Muscle of back (tissue), 11 donors: ENCODE results near the gene SERINC3. TPM values are rescaled to one million over a fixed set of nuclear protein-coding genes. Genes with fewer than 3 reads are reported as not detected.

Experiments used
- DNase-seq, 3 donors: peaks; one replicate each; pipeline versions ENCODE4 v3.0.0 to v3.0.0-alpha.2; 2013
- polyA plus RNA-seq, 10 donors: library from polyadenylated mRNA; unstranded; fragments of 120-200 nt; gene quantifications; one replicate each; pipeline ENCODE4 v1.2.1, GENCODE V29; 2013; ENCODE audit not compliant: insufficient read length in 10 of 10

The SERINC3 gene
- polyA plus RNA-seq, 10 donors, result 42.9 to 56.2 (median 49.1) TPM

DNA sequence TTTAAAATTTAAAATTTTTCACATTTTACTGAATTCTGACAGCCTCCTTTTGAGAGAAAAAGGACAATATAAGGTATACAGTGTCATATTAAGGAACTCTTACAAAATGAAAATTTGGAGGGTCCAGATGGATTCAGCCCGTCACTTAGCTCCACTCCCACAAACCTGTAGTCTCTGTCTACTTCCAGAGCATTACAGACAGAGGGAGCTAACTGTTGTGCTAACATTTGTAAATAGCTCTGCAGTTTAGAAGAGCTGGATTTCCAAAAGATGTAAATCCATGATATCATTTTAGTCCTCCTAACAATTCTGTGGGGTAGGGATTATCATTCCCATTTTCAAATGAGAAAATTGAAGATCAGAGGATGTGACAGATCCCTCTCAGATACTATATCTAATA, 16.1 kb upstream of the SERINC3 start:
- peak in 1 of 3 donors; percentile 21 for DNase-seq

DNA sequence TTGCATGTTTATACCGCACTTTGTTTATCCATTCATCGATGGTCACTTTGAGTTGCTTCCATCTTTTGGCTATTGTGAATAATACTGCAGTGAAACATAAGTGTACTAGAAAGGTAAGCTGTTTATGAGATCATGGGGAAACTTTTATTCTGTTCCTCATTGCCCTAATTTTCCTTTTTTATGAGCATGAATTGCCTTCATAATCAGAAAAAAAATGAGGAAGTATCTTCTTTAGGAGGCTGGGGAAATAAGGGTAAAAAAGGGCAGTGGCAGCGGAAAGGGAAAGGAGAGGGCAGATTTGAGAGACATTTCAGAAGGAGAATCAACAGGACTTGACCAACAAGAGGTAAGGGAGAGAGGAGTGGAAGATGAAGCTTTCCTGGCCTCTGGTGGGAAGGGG, 14.3 kb upstream of the SERINC3 start:
- DNase-seq, result no peak

DNA sequence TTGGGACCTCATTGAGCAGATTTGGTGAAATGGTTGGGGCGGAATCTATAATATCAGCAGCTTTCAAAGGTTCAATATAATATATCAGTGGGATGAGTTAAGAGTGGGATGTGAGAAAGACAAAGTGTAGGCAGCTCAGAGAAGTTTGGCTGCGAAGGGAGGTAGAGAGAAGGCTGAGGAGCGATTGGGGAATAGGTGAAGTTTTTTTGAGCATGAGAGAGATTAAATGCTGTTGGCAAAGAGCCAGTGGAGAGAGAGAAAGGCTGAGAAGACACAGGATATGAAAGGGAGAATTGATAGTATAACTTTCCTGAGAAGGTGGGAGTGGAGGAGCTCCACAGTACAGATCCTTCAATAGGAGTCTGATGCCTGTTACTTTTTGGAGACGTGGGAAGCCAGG, 12.1 kb upstream of the SERINC3 start:
- no peak for DNase-seq

DNA sequence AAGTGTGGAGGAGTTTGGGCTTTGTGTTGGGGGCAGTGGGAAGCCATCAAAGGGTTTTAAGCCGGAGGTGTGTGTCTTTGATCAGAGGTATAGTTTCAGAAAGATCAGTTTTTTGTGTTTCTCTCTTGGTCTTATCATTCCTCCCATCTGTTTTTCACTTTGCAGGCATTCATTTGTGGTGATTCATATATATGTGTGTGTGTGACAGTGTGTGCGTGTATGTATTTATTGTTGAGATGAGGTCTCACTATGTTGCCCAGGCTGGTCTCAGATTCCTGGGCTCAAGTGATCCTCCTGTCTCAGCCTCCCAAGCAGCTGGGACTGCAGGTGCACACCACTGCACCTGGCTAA, 11.1 kb upstream of the SERINC3 start:
- DNase-seq, result no peak

DNA sequence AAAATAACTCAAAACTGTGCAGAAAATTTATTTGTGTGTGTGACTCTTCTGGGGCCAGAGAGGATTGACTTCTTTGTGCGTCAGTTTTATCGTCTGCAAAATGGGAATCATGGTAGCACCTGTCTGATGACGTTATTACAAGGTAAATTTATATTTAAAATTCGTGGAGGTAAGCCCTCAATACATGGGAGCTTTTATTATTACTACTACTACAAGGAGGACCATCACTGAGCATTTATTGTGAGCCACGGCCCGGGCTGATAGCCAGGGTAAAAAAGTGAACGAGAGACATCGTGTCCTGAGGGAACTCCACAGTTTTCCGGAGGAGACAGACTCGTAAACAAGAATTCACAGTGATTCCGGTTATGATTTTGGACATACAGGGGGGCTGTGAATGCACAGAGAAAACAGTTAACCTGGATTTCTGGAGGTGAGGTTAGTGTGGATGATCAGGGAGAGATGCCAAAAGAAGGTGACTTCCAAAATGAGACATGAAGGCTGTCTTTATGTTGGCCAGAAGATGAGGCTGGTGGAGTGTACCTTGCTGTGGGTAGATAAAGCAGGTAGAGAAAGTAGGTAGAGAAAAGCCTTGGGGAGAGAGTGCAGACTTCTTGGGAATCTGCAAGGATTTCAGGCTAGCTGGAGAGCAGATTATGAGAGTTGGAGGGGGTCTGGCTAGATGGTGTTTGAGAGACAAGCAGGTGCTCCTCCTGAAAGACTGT, 10.6 kb upstream of the SERINC3 start:
- DNase-seq, result peak in 1 of 3 donors; percentile 51

DNA sequence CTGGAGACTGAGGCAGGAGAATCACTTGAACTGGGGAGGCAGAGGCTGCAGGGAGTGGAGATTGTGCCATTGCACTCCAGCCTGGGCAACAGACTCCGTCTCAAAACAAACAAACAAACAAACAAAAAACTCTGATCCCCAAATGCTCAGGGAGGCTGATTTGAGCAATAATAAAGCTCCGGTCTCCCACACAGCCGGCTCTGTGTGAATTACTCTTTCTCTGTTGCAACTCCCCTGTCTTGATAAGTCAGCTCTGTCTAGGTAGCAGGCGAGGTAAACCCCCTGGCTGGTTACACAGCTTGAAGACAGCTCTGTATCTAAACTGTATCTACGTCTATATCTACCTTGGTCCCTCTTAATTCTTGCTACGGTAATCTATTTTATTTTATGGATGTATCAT, 6.4 kb upstream of the SERINC3 start:
- DNase-seq, result no peak

DNA sequence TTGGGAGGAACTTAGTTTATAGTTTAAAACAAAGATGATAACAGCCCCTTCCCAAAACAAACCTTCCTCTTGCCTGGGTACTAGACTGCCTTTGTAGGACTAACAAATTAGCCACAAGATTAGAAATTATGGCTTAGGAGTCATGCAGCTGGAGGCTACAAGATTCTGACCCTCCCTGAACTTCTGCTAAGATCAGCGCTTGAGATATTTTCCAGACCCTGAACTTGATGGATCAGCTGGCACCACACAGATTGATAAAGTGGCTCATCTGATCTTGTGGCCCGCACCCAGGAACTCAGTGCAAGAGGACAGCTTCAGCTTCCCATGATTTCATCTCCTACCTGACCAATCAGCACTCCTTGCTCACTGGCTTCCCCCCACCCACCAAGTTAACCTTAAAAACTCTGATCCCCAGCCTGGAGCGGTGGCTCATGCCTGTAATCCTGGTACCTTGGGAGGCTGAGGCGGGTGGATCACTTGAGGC, 5.9 kb upstream of the SERINC3 start:
- DNase-seq, result no peak

DNA sequence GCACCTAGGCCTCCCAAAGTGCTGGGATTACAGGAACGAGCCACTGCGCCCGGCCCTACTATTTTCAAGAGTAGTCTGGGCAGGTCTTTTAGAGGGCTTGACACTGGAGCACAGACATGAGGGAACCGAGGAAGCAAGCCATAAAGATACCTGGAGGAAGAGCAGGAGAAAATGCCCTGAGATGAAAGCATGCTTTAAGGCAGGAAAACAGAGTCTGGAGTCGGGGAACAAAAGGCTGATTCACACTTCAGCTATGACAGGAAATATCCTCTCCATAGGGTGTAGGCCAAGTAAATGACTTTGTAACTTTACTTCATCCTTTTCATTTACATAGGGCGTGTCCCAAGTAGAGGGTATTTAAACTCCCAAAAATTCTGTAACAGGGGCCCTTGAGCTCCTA, 4.3 kb upstream of the SERINC3 start:
- DNase-seq, result no peak

DNA sequence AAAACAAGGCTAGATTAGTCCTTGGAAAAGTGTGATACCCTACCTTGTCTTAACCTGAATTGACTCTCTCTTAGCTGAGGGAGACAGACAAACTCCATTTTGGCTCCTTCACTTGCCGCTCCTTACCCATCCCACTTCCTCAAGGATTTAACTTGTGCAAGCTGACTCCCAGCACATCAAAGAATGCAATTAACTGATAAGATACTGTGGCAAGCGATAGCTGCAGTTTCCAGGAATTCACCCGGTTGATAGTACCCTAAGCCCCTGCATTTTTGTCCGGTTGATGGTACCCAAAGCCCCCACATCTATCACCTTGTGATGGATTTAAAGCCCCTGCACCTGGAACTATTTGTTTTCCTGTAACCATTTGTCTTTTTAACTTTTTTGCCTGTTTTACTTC, 1.9 kb upstream of the SERINC3 start:
- no peak for DNase-seq

DNA sequence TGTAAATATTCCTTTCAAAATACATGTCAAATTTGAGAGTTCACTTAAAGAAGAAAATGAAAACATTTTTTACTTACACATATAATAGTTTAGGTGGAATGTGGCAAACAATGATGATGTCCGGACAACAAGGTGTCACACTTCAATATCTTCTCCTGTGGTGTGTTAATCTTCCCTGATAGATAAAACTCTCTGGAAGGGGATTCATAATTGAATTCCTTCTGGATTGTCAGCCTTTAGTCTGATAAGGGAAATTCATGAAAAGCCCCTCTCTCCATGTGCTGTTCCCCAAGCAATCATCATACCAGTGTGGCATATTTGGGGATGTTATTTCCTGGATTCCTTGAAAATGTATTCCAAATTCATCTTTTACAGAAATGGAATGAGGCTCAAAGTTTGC, 971 bp upstream of the SERINC3 start:
- DNase-seq, result no peak

DNA sequence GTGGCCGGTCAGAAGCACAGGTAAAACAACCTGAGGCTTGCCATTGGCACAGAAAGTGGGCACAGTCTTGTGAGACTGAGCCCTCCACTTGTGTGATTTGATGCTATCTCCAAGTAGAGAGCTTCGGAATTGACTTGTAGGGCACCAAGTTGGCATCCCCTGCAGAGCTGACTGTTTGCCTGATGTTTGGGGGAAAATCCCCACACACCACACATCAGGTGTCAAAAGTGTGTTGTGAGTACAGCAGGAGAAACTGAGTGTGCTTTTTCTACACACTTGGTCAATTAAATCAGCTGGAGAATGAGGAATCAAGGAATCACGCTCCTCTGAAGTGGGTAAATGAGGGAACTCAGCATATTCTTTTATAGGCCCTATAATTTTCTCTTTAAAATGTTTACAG, 989 bp downstream of the SERINC3 start:
- no peak for DNase-seq

DNA sequence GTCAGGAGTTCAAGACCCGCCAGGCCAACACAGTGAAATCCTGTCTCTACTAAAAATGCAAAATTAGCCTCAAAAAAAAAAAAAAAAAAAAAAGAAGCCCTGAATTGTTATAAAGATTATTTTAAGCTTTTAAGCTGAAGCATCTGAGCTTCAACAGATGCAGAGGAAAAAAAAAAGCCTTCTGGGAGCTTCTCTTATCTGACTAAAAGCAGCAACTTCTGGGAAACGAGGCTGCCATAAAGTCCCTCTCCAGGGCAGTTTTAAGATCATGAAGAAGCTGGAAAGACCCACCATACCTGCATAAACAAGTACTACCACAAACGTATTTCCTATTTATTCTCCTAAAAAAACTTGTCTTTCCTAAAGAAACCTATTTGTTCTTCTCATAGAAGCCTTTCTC, 3.6 kb downstream of the SERINC3 start:
- DNase-seq, result no peak

DNA sequence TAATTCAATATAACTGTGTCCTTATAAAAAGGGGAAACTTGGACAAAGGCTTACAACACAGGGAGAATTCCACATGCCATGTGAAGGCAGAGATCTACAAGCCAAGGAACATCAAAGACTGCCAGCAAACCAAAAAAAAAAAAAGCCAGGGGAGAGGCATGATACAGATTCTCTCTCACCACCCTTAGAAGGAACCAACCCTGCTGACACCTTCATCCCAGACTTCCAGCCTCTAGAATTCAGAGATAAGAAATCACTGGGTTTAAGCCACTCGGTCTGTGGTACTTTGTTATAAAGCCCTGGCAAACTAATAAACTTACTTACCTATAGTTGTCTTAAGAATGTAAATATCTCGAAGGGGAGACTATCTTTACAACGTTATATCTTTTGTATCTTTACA, 4.4 kb downstream of the SERINC3 start:
- no peak for DNase-seq

DNA sequence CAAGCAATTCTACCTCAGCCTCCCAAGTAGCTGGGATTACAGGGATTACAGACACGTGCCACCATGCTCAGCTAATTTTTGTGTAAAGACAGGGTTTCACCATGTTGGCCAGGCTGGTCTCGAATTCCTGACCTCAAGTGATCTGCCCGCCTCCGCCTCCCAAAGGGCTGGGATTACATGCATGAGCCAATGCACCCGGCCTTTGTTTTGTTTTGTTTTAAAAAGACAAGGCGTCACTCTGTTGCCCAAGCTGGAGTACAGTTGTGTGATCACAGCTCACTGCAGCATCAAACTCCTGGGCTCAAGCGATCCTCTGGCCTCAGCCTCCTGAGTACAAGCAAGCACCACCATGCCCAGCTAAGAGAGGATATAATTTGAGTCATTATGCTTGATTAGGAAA, 5.4 kb downstream of the SERINC3 start:
- DNase-seq, result no peak

DNA sequence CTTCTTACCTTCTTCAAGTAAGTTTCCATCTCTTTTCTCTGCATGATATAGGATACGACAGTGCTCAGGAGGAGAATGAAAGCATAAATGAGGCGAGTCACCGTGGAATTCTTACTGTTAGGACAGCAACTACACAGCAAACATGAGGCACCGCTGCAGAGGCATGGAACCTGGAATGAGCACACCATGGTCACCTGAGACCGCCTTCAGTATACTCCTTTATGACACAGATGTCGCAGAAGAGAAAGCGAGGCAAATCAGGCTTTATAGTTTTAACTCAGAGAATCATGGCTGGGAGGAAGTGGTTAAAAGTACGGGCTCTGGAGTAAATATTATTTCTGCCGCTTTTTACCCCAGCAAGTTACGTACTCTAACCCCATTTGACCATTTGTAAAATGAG, 8.0 kb downstream of the SERINC3 start:
- DNase-seq, result no peak

DNA sequence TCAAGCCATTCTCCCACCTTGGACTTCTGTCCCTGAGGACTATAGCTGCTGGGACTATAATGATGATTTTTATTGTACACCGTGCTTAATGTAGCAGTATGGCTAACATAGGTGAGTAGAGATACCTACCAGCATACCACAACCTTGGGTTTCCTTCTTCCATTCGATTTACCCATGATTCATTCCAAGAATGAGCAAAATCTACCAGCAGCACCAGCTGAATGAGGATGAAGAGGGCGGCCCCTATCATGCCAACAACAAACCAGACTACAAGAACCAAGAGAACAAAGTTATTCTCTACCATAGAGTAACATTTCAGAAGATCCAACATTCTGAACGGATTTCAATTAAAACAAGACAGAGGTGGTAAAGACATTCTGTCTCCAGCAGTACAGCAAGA, 12.1 kb downstream of the SERINC3 start:
- no peak for DNase-seq

DNA sequence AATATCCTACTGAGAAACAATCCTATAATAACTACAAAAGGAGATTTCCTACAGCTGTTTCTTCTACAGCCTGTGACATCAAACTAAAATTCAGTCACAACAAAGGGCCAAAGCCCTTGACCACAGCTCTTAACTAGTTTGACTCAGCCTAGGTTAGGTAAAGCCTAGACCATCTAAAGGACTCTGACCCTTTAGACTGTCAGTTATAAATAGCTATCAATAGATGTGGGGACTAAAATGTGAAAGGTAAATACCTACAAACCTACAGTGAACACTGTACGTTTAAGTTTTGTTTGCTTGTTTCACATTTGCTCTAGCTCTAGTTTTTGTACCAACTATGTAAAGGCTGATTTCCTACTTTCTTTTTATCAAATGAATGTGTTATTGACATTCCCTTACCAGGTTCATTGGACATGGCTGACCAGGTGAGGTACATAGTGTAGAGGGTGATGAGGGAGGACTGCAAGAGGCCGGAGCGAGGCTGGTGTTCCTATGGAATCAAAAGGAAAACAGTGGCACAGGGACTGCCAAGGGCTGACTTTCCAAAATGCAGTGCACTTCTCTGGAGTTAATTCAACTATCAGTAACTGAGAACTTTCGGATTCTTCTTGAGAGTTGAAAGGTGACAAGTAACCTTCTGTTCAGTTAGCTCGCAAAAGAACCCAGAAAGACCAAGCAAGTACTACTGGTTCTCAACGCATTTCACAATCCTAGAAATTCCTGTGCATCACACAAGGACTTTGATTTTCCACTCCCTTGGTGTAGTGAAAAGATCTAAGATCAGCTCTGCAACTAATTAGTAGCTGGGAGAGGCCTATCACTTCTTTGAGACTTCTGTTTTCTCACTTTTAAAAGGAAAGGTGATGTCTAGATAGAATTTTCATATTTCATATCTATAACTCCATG, 17.2 kb downstream of the SERINC3 start:
- DNase-seq, result no peak

DNA sequence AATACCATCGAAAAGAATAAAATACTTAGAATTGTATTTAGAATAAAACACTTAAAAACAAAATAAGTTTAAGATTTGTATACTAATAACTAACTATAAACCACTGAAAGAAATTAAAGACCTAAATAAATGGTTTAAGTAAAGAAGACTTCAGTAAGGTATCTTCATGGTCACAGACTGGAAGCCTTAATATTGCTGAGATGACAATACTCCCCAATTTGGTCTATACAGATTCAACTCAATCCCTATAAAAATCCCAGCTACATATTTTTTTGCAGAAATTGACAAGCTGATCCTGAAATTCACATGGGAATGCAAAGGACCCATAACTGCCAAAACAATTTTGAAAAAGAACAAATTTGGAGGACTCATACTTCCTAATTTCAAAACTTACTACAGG, 18.9 kb downstream of the SERINC3 start:
- no peak for DNase-seq

DNA sequence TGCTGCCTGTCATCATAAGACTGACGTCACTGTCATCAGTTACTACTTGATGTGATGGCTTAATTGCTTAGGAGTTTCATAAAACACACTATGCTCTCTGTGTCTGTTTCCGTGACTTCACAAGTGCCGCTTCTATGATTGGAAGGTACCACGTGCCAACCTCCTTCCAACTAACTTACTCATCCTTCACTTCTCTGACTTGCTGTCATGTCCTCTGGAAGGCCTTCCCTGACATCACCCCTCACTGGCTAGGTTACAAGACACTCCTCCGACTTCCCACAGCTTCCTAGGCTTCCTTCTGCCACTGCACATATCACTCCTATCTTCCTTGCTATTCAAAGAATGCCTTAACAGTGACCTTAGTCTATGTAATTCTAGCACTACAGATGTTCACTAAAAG, 20.4 kb downstream of the SERINC3 start:
- no peak for DNase-seq

DNA sequence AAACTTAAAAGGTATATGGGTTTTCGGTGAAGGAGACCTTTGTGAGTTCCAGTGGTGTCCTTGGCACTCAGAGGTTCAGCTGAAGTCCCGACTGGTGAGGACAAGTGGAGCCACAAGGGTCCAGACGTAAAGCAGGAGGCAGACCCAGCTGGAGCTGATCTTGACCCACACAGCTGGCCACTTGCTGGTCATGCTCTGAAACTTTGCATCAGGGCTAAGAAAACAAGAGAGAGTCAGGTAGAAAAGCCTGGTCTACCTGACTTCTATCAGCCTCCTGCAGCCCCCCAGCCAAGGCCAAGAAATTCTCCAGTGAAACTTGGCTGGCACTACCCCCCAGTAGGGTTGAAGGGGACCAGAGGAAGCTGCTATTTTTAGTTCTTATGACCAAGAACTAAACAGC, 21.6 kb downstream of the SERINC3 start:
- no peak for DNase-seq

DNA sequence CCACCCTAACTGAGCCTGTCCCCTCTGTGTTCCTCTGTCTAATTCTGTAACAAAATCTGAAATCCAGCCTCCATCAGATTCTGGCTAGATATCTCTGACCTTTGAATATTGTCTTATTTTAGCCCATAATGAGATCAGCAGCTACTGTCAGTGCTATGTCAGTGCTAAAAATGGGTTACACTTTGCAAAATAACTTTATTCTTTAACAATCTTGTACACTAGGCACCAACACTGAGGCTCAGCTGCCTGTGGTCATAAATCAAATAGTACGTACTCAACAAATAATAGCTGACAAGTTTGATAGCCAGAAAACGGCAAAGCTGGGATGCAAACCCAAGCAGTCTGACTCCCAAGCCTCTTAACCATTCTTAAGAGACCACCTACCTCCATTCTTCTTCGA, 24.1 kb downstream of the SERINC3 start:
- DNase-seq, result no peak

DNA sequence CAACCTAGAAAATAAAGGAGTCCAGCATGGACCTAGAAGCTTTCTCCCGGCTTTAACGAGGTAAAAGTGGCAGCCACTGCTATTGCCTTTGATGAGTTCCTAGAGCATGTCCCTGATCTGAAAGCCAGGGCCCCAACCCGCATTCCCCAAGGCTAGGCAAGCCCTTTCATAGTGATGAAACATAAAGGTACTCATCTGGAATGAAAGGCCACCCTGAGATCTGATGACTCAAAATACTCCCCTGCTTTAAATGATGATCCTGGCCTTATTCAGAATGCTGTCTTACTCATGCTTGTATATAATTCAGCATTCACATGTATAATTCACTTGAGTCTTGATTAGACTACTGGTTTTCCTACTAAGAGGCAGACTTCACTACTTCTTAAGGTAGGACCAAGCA, 24.9 kb downstream of the SERINC3 start:
- peak in 1 of 3 donors; percentile 77 for DNase-seq

DNA sequence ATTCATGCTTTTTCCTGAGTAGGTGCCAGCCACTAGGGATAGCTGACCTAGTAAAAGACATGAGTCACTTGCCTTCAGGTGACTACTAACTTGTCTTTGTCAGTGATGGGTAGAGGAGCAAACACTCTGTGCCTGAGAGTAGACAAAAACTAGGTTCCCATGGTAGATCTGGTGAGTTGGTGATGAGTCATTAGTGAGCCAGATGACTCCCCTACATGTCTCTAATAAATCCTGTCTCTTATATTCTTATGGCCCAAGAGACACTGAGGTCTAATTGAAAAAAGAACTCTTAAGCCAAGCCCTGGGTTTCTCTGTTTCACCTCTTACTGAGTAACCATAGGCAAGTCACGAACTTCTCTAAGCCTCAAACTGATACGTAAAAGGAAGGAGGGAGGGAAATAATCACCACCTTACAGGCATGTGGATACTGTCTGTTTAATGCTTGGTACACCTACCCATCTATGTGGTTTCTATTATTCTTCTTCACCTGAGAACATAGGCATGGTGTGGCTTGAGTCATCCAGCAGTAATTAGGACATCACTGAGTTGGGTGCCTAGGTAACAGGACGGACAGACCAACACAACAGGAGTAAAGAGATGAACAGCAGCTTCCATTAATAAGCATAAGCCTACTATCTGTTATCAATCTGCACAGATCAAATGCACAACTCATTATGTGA, 25.9 kb downstream of the SERINC3 start:
- DNase-seq, result peak in 1 of 3 donors; percentile 92
